Measurements from ENCODE around the gene RAB13.

The RAB13 gene

GRCh38 chr1:153933955-153934354 lies 52.2 kb downstream of the RAB13 start:
- no peak for DNase-seq (ENCODE audit: low read depth in 3 of 3)

- DNase-seq (ENCODE audit: low read depth in 3 of 3) = no peak
Measured at GRCh38 chr1:153933430-153933829, 52.7 kb downstream of the RAB13 start.

- no peak for DNase-seq (ENCODE audit: low read depth in 3 of 3)
Measured at GRCh38 chr1:153932156-153933131, 53.7 kb downstream of the RAB13 start.

All from stimulated activated CD4-positive, alpha-beta T cell treated with anti-CD3 and anti-CD28 coated beads, TNF-alpha, amount 100 ng/mL, for 48 hours (primary cell).